K562 (cell line): ENCODE data around the gene SEMA3A. TPM values are rescaled to one million over a fixed set of nuclear protein-coding genes. Genes with fewer than 3 reads are reported as not detected.

Source experiments
- ATAC-seq: fragments of 200-7000 bp; cut with Tn5 transposase; 3 replicates; pipeline ENCODE4 v1.9.1; 2020; ENCODE audit warnings: moderate library complexity
- BruUV-seq: library from RNA; stranded (reverse); fragments of 400-500 nt; replicated peaks from 2 replicates; lab custom pipeline; 2021; lab: Mats Ljungman, UMichigan
- CTCF ChIA-PET: fragments of 300-600 bp; formaldehyde crosslinking; extraction: SDS; loops from one replicate; lab custom pipeline; 2021; ENCODE audit warnings: low intra/inter-chr PET ratio; lab: Yijun Ruan, JAX
- POLR2A ChIA-PET: fragments of 300-600, 350-650 bp; sonication (Branson Sonifier 250); formaldehyde crosslinking; extraction: SDS; loops from one replicate; lab custom pipeline; 2021; ENCODE audit warnings: antibody characterized with exemption, inconsistent platforms; lab: Yijun Ruan, JAX
- DNase-seq, 4 experiments: peaks; one replicate each; pipeline versions ENCODE4 v3.0.0 to v3.0.0-alpha.2; 2011 to 2018; ENCODE audit warnings: low spot score in 3 of 4, mixed read lengths in 3 of 4; ENCODE audit errors: extremely low read depth in 1 of 4
- FAIRE-seq: peaks from 2 replicates; lab custom pipeline; 2011; peaks lifted over from hg19 to GRCh38; lab: Jason Lieb, UNC
- H2AFZ ChIP-seq: 2 replicates; pipeline ENCODE4 v1.6.0; 2011; ENCODE audit warnings: low read depth, low read length, control low read depth, inconsistent platforms
- H3K27ac ChIP-seq: fragments of 200-600 bp; 3 replicates; pipeline ENCODE4 v1.8.0; 2011; ENCODE audit warnings: low read depth, mild to moderate bottlenecking, control low read depth, inconsistent platforms, low read length, moderate library complexity, mixed read lengths; ENCODE audit errors: extremely low read depth
- H3K27me3 ChIP-seq, 2 experiments: fragments of 300-600 bp in 1 of 2; 2 replicates in 1 of 2; 3 replicates in 1 of 2; pipeline versions ENCODE4 v1.6.0 to v1.8.0; 2011; ENCODE audit warnings: inconsistent platforms in 2 of 2, low read length in 2 of 2, mild to moderate bottlenecking in 1 of 2, mixed read lengths in 1 of 2, moderate library complexity in 1 of 2; ENCODE audit not compliant: control insufficient read depth in 2 of 2, insufficient read depth in 2 of 2
- H3K36me3 ChIP-seq: fragments of 300-600 bp; 3 replicates; pipeline ENCODE4 v1.8.0; 2011; ENCODE audit warnings: mild to moderate bottlenecking, low read length, inconsistent platforms; ENCODE audit not compliant: control insufficient read depth, insufficient read depth
- H3K4me1 ChIP-seq, 2 experiments: fragments of 200-600 bp in 1 of 2; replicated peaks in 1 of 2; 2 replicates in 1 of 2; 3 replicates in 1 of 2; pipeline versions ENCODE4 v1.5.1 to v1.8.0; 2011; ENCODE audit warnings: inconsistent platforms in 2 of 2, low read length in 2 of 2, mild to moderate bottlenecking in 1 of 2, mixed read lengths in 1 of 2, moderate library complexity in 1 of 2; ENCODE audit not compliant: control insufficient read depth in 2 of 2, insufficient read depth in 2 of 2
- H3K4me2 ChIP-seq: 2 replicates; pipeline ENCODE4 v1.6.1; 2011; ENCODE audit warnings: low read length, control low read depth, inconsistent platforms, mixed read lengths; ENCODE audit not compliant: insufficient read depth
- H3K4me3 ChIP-seq: fragments of 200-600 bp; sonication (generic), shearing (Covaris generic); 2 replicates; pipeline ENCODE4 v1.5.1; 2016; ENCODE audit warnings: control low read depth, inconsistent platforms
- H3K79me2 ChIP-seq: fragments of 200-600 bp; 3 replicates; pipeline ENCODE4 v1.8.0; 2011; ENCODE audit warnings: low read length, inconsistent platforms; ENCODE audit not compliant: control insufficient read depth, insufficient read depth
- H3K9ac ChIP-seq, 2 experiments: 2 replicates each; pipeline versions ENCODE4 v1.6.0 to v1.6.1; 2011; ENCODE audit warnings: low read depth in 2 of 2, low read length in 2 of 2, control low read depth in 1 of 2, inconsistent platforms in 1 of 2, mild to moderate bottlenecking in 1 of 2, mixed read lengths in 1 of 2; ENCODE audit not compliant: insufficient read depth in 1 of 2
- H3K9me1 ChIP-seq: one replicate; pipeline ENCODE4 v1.6.0; 2011; ENCODE audit warnings: inconsistent platforms, mild to moderate bottlenecking, low read length, moderate library complexity; ENCODE audit not compliant: control insufficient read depth, insufficient read depth
- H3K9me3 ChIP-seq: replicated peaks from 2 replicates; pipeline ENCODE4 v1.5.1; 2011; ENCODE audit warnings: low read depth, low read length, inconsistent platforms; ENCODE audit not compliant: control insufficient read depth, insufficient read depth
- H4K20me1 ChIP-seq: replicated peaks from 2 replicates; pipeline ENCODE4 v1.6.1; 2011; ENCODE audit warnings: low read length, inconsistent platforms, mixed read lengths; ENCODE audit not compliant: control insufficient read depth, insufficient read depth
- EP400 ChIP-seq: fragments of 450-650 bp; IDR thresholded peaks from 2 replicates; pipeline ENCODE4 v1.6.1; 2017; ENCODE audit warnings: antibody characterized with exemption, mild to moderate bottlenecking, moderate library complexity
- HSF4 ChIP-seq: fragments of 250-450 bp; sonication (Bioruptor Pico); IDR thresholded peaks from 2 replicates; pipeline ENCODE4 v2.1.2; 2022; ENCODE audit warnings: mild to moderate bottlenecking, moderate library complexity, borderline replicate concordance
- MEF2A ChIP-seq: IDR thresholded peaks from 2 replicates; pipeline ENCODE4 v1.6.1; 2011; ENCODE audit warnings: low read depth, mild to moderate bottlenecking, low read length, moderate library complexity; ENCODE audit not compliant: control insufficient read depth
- NELFE ChIP-seq: IDR thresholded peaks from 2 replicates; pipeline ENCODE4 v1.6.1; 2011; ENCODE audit warnings: mild to moderate bottlenecking; ENCODE audit not compliant: insufficient read depth, insufficient read length
- SAFB2 ChIP-seq: fragments of 200-400 bp; formaldehyde crosslinking; IDR thresholded peaks from 2 replicates; pipeline ENCODE4 v1.6.1; 2018; ENCODE audit warnings: borderline replicate concordance, low read length, low read depth, moderate library complexity; ENCODE audit not compliant: severe bottlenecking
- TGIF2 ChIP-seq: sonication (generic); formaldehyde crosslinking; IDR thresholded peaks from 2 replicates; pipeline ENCODE4 v1.8.1; 2022; ENCODE audit warnings: mild to moderate bottlenecking, missing genetic modification reagents, moderate library complexity
- WGBS: fragments of 100-300 bp; shearing (Covaris generic); methylation state at CpG from one replicate; pipeline ENCODE4 v1.1.6; 2016; ENCODE audit warnings: low coverage, mixed read lengths; ENCODE audit not compliant: insufficient coverage; ENCODE audit errors: missing lambda C conversion rate; 5-methylcytosine and 5-hydroxymethylcytosine counted together
- in situ Hi-C: fragments of 300-500 bp; cut with MboI; formaldehyde crosslinking; loops from 4 replicates; pipeline ENCODE4 v1.15.0; 2018; ENCODE audit warnings: inconsistent platforms, mixed read lengths
- intact Hi-C: fragments of 100-400 bp; cut with micrococcal nuclease; formaldehyde crosslinking; loops from 2 replicates; pipeline ENCODE4 v1.14.2; 2022
- polyA plus RNA-seq, 8 experiments: library from polyadenylated mRNA; depleted of rRNA in 4 of 8; stranded (reverse) in 5 of 8; unstranded in 3 of 8; fragments of >200 nt; fragmentation: Nextera tagmentation in 2 of 8; fragmentation: Illumina TruSeq in 1 of 8; extraction: Ambion mirVana in 2 of 8; extraction: Trizol in 1 of 8; gene quantifications; 2 replicates each; pipeline versions ENCODE4 v1.2.1 to v1.2.3, GENCODE V29; 2011 to 2014; ENCODE audit warnings: inconsistent platforms in 1 of 8, missing spikeins in 1 of 8
- total RNA-seq, 7 experiments: library from RNA; depleted of rRNA in 6 of 7; stranded (reverse); fragments of >200 nt in 6 of 7; fragmentation: Illumina TruSeq in 2 of 7; extraction: Trizol in 2 of 7; gene quantifications; 2 replicates each; pipeline versions ENCODE4 v1.2.1 to v1.2.3, GENCODE V29; 2011 to 2021; ENCODE audit warnings: low replicate concordance in 1 of 7
- TF ChIP-seq, protein P1 (sequence below): fragments of 250-450 bp; sonication (Bioruptor Pico); IDR thresholded peaks from 2 replicates; pipeline ENCODE4 v1.5.1; 2021; ENCODE audit warnings: mild to moderate bottlenecking
- TF ChIP-seq, protein P2 (sequence below), 3 experiments: fragments of 200-800 bp in 1 of 3; sonication (Bioruptor generic) in 1 of 3; sonication (generic) in 1 of 3; formaldehyde crosslinking in 1 of 3; IDR thresholded peaks; 2 replicates each; pipeline versions ENCODE4 v1.6.1 to v1.8.0; 2016 to 2022; ENCODE audit warnings: mild to moderate bottlenecking in 2 of 3, missing compliant biosample characterization in 2 of 3, missing genetic modification characterization in 2 of 3, missing genetic modification reagents in 1 of 3

SEMA3A gene
- total and polyA plus RNA-seq, 9 of the 15 experiments (the other 6 are each of a cell fraction or from before 2014, with no cell fraction given), result 0.36 to 3.0 (median 1.1) TPM

DNA sequence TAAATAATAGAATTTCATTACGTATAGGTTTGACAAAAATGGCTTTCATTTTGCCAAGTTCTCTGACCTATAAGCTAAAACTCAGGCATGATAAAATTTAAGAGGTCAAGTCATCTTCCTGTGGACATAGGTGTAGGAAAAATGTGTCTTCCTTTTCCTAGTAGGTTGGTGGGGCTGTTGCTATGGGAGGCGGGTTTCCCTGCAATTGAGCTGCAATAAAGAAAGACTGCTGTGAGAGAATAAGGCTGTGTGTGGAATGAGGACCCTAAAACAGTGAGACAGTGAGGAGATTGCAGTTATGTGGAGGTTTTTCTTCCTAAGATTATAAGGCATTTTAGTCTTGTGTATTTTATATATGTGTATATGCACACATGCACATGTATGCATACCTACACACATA, 13.0 kb upstream of the SEMA3A start:
- H3K4me2 ChIP-seq, result no peak overlapping the region
- TF ChIP-seq EP400 (no peak), NELFE (no peak), TGIF2 (CRISPR knock-in tag) (no peak), MEF2A (no peak), SAFB2 (no peak), HSF4 (CRISPR knock-in tag) (no peak)
- TF ChIP-seq, protein P1, sequence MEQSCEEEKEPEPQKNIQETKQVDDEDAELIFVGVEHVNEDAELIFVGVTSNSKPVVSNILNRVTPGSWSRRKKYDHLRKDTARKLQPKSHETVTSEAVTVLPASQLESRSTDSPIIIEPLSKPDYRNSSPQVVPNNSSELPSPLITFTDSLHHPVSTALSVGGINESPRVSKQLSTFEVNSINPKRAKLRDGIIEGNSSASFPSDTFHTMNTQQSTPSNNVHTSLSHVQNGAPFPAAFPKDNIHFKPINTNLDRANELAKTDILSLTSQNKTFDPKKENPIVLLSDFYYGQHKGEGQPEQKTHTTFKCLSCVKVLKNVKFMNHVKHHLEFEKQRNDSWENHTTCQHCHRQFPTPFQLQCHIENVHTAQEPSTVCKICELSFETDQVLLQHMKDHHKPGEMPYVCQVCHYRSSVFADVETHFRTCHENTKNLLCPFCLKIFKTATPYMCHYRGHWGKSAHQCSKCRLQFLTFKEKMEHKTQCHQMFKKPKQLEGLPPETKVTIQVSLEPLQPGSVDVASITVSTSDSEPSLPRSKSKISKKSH, result no peak
- TF ChIP-seq, protein P2, sequence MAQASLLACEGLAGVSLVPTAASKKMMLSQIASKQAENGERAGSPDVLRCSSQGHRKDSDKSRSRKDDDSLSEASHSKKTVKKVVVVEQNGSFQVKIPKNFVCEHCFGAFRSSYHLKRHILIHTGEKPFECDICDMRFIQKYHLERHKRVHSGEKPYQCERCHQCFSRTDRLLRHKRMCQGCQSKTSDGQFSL (CRISPR knock-in tag; IDR thresholded peaks at IDR 0.05), result no peak
- TF ChIP-seq, protein P2 (tag; IDR thresholded peaks at IDR 0.05), result no peak
- intact Hi-C loops (no loop called here), in situ Hi-C loops (loop anchor here (25.0 kb wide), 1 partner anchor 805 kb away; no protein-coding TSS in a partner anchor)
- H3K4me1 ChIP-seq, result no peaks in the 10 kb centered on the region
- H3K4me3 ChIP-seq, result no peak overlapping the region
- no peak overlapping the region for H2AFZ ChIP-seq
- H3K36me3 ChIP-seq, result no peaks in the 10 kb centered on the region
- H3K9me1 ChIP-seq, result no peaks in the 10 kb centered on the region
- no peak for ATAC-seq
- no peak overlapping the region for H3K9ac ChIP-seq
- no peak overlapping the region for H3K27ac ChIP-seq
- POLR2A ChIA-PET, result no interaction called here
- FAIRE-seq, result no peak
- no peaks in the 10 kb centered on the region for H3K79me2 ChIP-seq
- DNase-seq, result no peak
- no peaks in the 10 kb centered on the region for H3K27me3 ChIP-seq
- CTCF ChIA-PET, result no interaction called here
- BruUV-seq, result no TSS peak
- no peaks in the 10 kb centered on the region for H3K9me3 ChIP-seq
- WGBS, result 4% methylated on average over 2 of the region's 2 CpGs
- H4K20me1 ChIP-seq, result no peaks in the 10 kb centered on the region
